Lower leg skin (tissue), 4 donors: ENCODE measurements around the gene COL15A1. TPM values are rescaled to one million over a fixed set of nuclear protein-coding genes. Genes with fewer than 3 reads are reported as not detected.

ENCODE experiments used
- DNase-seq, 2 donors: peaks; one replicate each; pipeline ENCODE4 v3.0.0-alpha.2; 2019; ENCODE audit warnings: low spot score in 2 of 2
- H3K4me3 ChIP-seq: fragments of 200-600 bp; sonication (generic); 2 replicates; pipeline ENCODE4 v1.5.1; 2017; ENCODE audit warnings: mild to moderate bottlenecking, low read depth; ENCODE audit not compliant: poor library complexity, severe bottlenecking
- CTCF ChIP-seq, 3 donors: fragments of 450-650 bp; IDR thresholded peaks; one replicate each; pipeline ENCODE4 v1.5.1; 2016; ENCODE audit warnings: antibody characterized with exemption in 3 of 3, mild to moderate bottlenecking in 3 of 3, moderate library complexity in 2 of 3
- POLR2A ChIP-seq, 2 donors: fragments of 450-650 bp; IDR thresholded peaks; one replicate each; pipeline ENCODE4 v1.6.1; 2016 to 2017; ENCODE audit warnings: antibody characterized with exemption in 2 of 2, mild to moderate bottlenecking in 1 of 2, moderate library complexity in 1 of 2
- WGBS, 2 donors: methylation state at CpG; one replicate each; pipeline ENCODE4 v1.1.5; 2018; 5-methylcytosine and 5-hydroxymethylcytosine counted together
- intact Hi-C: fragments of 100-400 bp; cut with DNase I; formaldehyde crosslinking; loops from one replicate; pipeline ENCODE4 v1.15.0; 2023; ENCODE audit warnings: low total_unique reads
- total RNA-seq, 4 donors: library from RNA; depleted of rRNA; stranded (reverse); fragments of >200 nt; gene quantifications; one replicate each; pipeline ENCODE4 v1.1.0, GENCODE V29; 2016

Gene COL15A1
- total RNA-seq, 4 donors from 2014 or later: 2.3 to 14.1 (median 8.3) TPM

- DNase-seq: peak in 1 of 2 donors; percentile 60
- intact Hi-C loops: no loop called here
- no peak overlapping the region for H3K4me3 ChIP-seq
- WGBS, 2 donors: 80 to 87% methylated on average over 4 of the region's 4 CpGs
- TF ChIP-seq POLR2A (IDR thresholded peaks at IDR 0.05) (no peak), CTCF (IDR thresholded peaks at IDR 0.05) (no peak)
Observed at GRCh38 chr9:98905015-98905414, 38.7 kb upstream of the COL15A1 start.

DNA sequence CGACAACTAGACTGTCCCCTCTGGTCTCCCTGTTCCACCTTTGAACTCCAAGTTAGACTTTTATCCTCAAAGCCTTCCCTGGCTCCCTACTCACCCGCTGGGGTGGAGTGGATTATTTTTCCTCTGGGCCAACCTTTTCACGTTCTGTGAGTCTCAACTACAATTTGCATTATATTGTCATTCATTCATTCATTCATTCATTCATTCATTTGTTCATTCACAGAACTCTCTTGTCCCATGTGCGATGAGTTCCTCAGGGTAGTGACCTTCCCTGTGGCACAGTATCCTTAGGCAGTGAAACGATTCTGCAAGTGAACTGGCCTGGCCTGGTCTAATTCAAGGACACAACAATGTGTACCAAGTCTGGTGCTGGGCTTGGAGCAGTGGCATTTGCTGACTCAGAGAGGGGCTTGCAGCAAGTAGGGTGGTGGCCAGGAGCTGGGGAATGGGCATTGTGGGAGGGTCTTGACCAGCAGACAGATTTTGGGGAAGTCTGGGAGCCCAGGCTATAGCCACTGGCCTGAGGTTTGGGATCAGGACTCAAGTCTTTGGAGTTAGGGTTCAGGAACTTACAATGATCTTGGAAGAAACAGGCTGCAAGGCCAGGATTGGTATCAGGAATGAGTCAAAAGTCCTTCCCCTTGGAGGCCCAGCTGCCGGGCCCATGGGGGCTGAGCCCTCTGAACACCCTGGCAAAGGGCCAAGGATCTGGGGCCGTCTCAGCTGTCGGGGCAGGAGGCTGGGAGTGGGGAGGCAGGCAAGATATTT, 37.2 kb upstream of the COL15A1 start:
- intact Hi-C loops: no loop called here
- peak in 1 of 2 donors; percentile 84 for DNase-seq

DNA sequence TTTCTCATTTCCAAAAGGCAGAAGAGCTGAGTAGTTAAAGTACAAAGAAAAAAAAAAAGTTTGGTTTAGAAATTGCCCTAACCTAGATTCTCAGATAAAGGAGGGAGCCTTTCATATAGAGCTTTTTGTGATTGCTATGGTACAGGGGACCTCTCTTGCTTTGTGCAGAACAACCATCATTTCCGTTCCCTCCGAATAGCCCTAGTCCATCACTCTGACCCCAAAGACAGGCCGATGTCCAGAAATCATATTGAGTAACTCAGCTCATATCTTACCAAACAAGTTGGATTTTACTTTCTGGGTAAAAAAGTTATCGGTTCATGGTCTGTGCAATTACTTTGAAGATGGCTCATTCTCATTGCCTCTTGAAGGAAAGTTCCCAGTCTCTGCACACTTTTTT, 36.7 kb upstream of the COL15A1 start:
- 76 to 82% methylated on average over 4 of the region's 4 CpGs for whole genome bisulfite sequencing, 2 donors
- no peak for DNase-seq
- intact Hi-C loops: no loop called here
- no peak for TF ChIP-seq POLR2A (IDR thresholded peaks at IDR 0.05)
- TF ChIP-seq CTCF (IDR thresholded peaks at IDR 0.05): no peak
- H3K4me3 ChIP-seq: no peak overlapping the region

More for the DNA sequence above, 37.2 kb upstream of the COL15A1 start:
- 59 to 61% methylated on average over 8 of the region's 8 CpGs for WGBS, 2 donors
- no peak overlapping the region for H3K4me3 ChIP-seq
- TF ChIP-seq POLR2A (IDR thresholded peaks at IDR 0.05) (no peak), CTCF (IDR thresholded peaks at IDR 0.05) (no peak)

- intact Hi-C loops: no loop called here
- H3K4me3 ChIP-seq: no peak overlapping the region
- 57 to 65% methylated on average over 5 of the region's 5 CpGs for WGBS, 2 donors
- no peak for DNase-seq
- TF ChIP-seq POLR2A (IDR thresholded peaks at IDR 0.05) (no peak), CTCF (IDR thresholded peaks at IDR 0.05) (no peak)
Observed at GRCh38 chr9:98908897-98909634, 34.6 kb upstream of the COL15A1 start.

DNA sequence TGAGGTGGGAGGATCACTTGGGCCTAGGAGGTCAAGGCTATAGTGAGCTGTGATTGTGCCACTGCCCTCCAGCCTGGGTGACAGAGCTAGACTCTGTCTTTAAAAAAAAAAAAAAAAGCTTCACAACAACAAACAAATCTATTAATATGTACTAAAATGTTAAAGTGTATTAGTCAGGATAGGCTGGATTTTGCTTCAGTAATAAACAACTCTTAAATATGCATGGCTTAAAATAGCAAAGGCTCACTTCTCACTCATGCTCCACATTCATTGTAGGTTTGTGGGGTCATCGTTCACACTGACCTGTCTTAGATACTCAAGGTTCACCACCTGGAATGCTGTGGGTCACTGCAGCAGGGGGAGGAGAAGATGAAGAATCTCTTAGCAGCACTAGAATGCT, 33.8 kb upstream of the COL15A1 start:
- WGBS, 2 donors: 89% methylated on average over 1 of the region's 1 CpG
- H3K4me3 ChIP-seq: no peak overlapping the region
- DNase-seq: no peak
- no peak for TF ChIP-seq POLR2A (IDR thresholded peaks at IDR 0.05)
- TF ChIP-seq CTCF (IDR thresholded peaks at IDR 0.05): no peak
- intact Hi-C loops: no loop called here
